Astrocyte of the spinal cord (primary cell): ENCODE measurements around the gene ZSCAN18.
A peak's percentile ranks its signal among the peaks of the same experiment; 100 is the strongest.

Experiments used
- DNase-seq: peaks from one replicate; pipeline ENCODE4 v3.0.0; 2011; ENCODE audit warnings: low read depth, low spot score
- H3K4me3 ChIP-seq: 2 replicates; pipeline ENCODE4 v1.5.1; 2011; ENCODE audit warnings: low read depth, mild to moderate bottlenecking, low read length, moderate library complexity
- in situ Hi-C: cut with HindIII; loops from 2 replicates; pipeline ENCODE4 v1.10.0; 2017; ENCODE audit warnings: low sequenced_read_pairs
- TF ChIP-seq, protein P1 (sequence below): IDR thresholded peaks from 2 replicates; pipeline ENCODE4 v1.5.1; 2012; ENCODE audit warnings: low read depth, mild to moderate bottlenecking, low read length, inconsistent platforms

The ZSCAN18 gene

DNA sequence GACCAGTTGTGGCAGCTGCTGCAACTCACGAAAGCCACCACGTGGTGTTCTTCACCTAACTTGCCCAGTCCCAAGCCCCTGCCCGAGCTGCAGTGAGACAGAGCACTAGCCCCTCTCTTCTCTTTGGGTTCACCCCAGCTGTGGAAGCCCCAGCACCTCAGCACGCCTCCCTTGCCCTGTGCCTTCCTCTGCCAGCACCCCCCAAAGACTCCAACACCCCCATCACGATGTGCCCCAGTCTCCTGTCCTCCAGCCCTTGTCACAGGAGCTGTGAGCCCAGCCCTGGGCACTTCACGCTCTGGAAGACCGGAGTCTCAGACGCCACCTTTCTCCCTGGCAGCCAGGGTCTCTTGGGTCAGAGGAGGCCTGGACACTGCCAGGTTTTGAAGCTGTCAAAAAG lies 41.2 kb downstream of the ZSCAN18 start:
- TF ChIP-seq, protein P1, sequence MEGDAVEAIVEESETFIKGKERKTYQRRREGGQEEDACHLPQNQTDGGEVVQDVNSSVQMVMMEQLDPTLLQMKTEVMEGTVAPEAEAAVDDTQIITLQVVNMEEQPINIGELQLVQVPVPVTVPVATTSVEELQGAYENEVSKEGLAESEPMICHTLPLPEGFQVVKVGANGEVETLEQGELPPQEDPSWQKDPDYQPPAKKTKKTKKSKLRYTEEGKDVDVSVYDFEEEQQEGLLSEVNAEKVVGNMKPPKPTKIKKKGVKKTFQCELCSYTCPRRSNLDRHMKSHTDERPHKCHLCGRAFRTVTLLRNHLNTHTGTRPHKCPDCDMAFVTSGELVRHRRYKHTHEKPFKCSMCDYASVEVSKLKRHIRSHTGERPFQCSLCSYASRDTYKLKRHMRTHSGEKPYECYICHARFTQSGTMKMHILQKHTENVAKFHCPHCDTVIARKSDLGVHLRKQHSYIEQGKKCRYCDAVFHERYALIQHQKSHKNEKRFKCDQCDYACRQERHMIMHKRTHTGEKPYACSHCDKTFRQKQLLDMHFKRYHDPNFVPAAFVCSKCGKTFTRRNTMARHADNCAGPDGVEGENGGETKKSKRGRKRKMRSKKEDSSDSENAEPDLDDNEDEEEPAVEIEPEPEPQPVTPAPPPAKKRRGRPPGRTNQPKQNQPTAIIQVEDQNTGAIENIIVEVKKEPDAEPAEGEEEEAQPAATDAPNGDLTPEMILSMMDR = no peak
- no peak for DNase-seq
- no peak overlapping the region for H3K4me3 ChIP-seq
- in situ Hi-C loops = no loop called here

DNA sequence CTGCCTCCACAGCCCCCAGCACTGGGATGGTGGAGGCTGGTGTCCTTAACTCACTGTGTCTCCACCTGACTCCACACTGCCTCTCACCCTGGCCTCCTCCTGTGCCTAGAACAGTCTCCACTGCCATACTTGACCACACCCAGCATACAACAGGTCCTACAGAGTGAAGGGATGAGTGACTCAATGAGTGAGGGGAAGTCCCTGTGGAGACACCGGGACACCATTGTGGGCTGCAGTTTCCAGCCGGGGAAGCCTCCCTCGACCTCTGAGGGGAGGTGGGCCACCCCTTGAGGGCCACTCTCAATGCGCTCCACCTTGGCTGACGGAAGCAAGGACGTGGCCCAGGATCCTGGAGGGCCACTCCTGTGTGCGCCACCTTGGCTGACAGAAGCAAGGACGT lies 41.8 kb downstream of the ZSCAN18 start:
- in situ Hi-C loops = no loop called here
- TF ChIP-seq, protein P1 = no peak

DNA sequence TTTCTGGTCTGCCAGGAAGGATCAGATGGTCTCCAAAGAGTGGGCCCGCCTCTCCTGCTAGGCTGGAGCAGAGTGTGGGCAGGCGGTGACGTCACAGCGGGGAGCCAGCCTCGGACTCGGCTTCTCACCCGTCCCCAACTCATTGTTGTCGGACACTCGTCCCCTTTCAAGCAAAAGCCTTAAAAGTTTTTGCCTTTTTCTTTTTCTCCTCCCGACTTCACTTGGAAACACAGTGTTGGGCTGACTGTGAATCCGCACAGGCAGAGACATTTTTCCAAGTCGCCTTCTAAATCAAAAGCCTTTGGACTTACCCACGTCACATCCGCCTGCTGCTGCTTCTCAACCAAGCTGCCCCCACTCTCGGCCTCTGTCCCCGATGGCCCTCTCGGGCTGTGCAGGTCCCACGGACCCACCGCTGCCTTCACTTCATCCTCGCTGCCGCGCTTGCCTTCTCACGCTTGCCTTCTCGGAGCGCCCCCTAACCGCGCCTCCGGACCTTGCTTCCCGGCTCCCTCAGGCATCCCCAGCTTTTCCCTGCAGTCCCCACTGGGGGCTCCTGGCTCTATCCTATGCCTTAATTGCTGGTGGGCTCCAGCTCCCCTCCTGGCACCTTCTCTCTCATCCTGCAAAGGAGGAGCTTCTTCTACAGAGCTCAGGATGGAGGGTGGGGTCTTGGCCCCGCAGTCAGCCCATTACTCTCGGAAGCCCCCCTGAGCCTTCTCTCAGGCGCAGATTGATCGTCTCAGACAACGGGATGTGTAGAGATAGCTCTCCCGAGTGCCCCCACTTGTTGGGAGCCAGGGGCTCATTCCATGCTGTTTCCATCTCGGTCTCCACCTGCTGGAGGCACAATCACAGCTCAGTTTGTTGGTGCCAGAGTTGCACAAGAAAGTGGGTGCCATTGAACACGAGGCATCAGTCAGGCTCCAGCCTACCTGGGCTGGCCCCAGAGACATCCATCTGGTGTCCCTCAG lies 42.8 kb downstream of the ZSCAN18 start:
- peak overlapping the region; percentile 9 for H3K4me3 ChIP-seq
- TF ChIP-seq, protein P1 = no peak
- DNase-seq = no peak
- in situ Hi-C loops = no loop called here

More for the DNA sequence above, 41.8 kb downstream of the ZSCAN18 start:
- DNase-seq = no peak
- H3K4me3 ChIP-seq = no peak overlapping the region

DNA sequence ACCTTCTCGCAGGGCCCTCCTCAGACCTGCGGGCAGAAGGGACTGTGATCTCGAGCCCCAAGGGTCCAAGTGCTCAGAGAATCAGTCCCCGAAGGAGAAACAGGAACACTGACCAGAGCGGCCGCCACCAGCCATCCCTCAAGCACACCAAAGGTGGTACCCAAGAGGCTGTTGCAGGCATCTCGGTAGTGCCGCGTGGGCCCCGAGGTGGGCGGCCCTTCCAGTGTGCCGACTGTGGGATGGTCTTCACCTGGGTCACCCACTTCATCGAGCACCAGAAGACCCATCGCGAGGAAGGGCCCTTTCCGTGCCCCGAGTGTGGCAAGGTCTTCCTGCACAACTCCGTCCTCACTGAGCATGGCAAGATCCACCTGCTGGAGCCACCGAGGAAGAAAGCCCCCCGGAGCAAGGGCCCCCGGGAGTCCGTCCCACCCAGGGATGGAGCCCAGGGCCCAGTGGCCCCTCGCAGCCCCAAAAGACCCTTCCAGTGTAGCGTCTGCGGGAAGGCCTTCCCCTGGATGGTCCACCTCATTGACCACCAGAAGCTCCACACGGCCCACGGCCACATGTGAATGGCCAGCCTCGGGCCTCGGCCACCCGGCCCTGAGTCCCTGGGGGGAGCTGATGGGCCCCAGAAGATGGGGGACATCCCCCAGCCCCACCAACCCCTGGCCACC lies 44.4 kb downstream of the ZSCAN18 start:
- H3K4me3 ChIP-seq = no peak overlapping the region
- TF ChIP-seq, protein P1 = no peak
- in situ Hi-C loops = no loop called here
- DNase-seq = no peak

DNA sequence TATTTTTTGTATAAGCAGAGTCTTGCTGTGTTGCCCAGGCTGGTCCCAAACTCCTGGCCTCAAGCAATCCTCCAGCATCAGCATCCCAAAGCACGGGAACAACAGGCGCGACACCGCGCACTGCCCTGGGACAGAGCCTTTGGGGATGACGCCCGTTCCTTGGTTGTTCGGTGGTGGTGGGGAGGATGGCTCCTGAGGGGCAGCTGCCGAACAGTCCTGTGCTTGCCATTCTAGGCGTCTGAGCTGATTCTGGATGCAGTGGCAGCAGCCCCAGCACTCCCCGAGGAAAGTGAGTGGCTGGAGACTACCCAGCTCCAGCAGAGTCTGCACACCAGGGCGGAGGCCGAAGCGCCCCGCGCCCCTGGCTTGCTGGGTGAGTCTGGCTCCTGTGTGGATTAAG lies 45.8 kb downstream of the ZSCAN18 start:
- TF ChIP-seq, protein P1 = no peak
- in situ Hi-C loops = no loop called here
- H3K4me3 ChIP-seq = no peak overlapping the region
- no peak for DNase-seq

DNA sequence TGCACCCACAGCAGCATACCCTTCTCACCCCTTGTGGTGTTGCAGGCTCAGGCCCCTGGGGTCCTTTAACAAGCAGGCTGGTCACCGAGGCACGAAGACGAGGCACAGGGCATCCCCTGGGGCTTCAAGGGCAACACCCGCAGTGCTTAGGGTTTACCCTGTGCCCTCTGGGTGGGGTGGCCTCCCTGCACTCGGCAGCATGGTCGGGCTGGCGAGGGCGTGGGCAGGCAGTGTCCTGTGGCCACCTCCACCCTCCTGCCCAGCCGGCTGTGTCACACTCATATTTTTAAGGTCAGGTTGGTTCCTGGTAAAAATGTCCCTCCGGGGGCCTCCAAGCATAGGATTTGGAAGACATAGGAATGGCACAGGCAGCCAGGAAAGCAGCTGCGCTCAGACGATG lies 50.4 kb downstream of the ZSCAN18 start:
- no peak overlapping the region for H3K4me3 ChIP-seq
- in situ Hi-C loops = no loop called here
- TF ChIP-seq, protein P1 = no peak
- no peak for DNase-seq
